Keratinocyte (primary cell): ENCODE measurements around the gene MPPED1. TPM values are rescaled to one million over a fixed set of nuclear protein-coding genes. Genes with fewer than 3 reads are reported as not detected.

Experiments
- DNase-seq: peaks from one replicate; pipeline ENCODE4 v3.0.0-alpha.2; 2011; ENCODE audit warnings: low read depth, missing footprints, low spot score
- FAIRE-seq: peaks from 2 replicates; lab custom pipeline; 2011; peaks lifted over from hg19 to GRCh38; lab: Jason Lieb, UNC
- H2AFZ ChIP-seq: 2 replicates; pipeline ENCODE4 v1.6.0; 2012; ENCODE audit warnings: low read length, control low read depth, inconsistent platforms; ENCODE audit not compliant: control insufficient read depth
- H3K27ac ChIP-seq: 2 replicates; pipeline ENCODE4 v1.5.1; 2011; ENCODE audit warnings: low read length; ENCODE audit not compliant: control insufficient read depth, insufficient read depth
- H3K27me3 ChIP-seq: 3 replicates; pipeline ENCODE4 v1.6.0; 2011; ENCODE audit warnings: low read length; ENCODE audit not compliant: control insufficient read depth, insufficient read depth; ENCODE audit errors: extremely low read depth
- H3K36me3 ChIP-seq, 2 experiments: 2 replicates in 1 of 2; 3 replicates in 1 of 2; pipeline ENCODE4 v1.5.1; 2011; ENCODE audit warnings: low read length in 2 of 2, mild to moderate bottlenecking in 1 of 2; ENCODE audit not compliant: control insufficient read depth in 2 of 2, insufficient read depth in 2 of 2; ENCODE audit errors: extremely low read depth in 1 of 2
- H3K4me1 ChIP-seq: 3 replicates; pipeline ENCODE4 v1.5.1; 2011; ENCODE audit warnings: low read length; ENCODE audit not compliant: control insufficient read depth, insufficient read depth; ENCODE audit errors: extremely low read depth
- H3K4me2 ChIP-seq: 3 replicates; pipeline ENCODE4 v1.6.0; 2011; ENCODE audit warnings: low read depth, low read length; ENCODE audit not compliant: control insufficient read depth, insufficient read depth; ENCODE audit errors: extremely low read depth
- H3K4me3 ChIP-seq, 3 experiments: fragments of 200-600 bp in 1 of 3; sonication (generic) in 1 of 3; 2 replicates in 2 of 3; 3 replicates in 1 of 3; pipeline ENCODE4 v1.5.1; 2011 to 2016; ENCODE audit warnings: low read length in 3 of 3, mild to moderate bottlenecking in 3 of 3, control low read depth in 2 of 3, inconsistent platforms in 1 of 3, low read depth in 1 of 3, mixed read lengths in 1 of 3, mixed run types in 1 of 3, moderate library complexity in 1 of 3; ENCODE audit not compliant: control insufficient read depth in 2 of 3, insufficient read depth in 2 of 3; ENCODE audit errors: extremely low read depth in 1 of 3
- H3K79me2 ChIP-seq: 2 replicates; pipeline ENCODE4 v1.6.0; 2012; ENCODE audit warnings: low read length; ENCODE audit not compliant: control insufficient read depth, insufficient read depth
- H3K9ac ChIP-seq: 3 replicates; pipeline ENCODE4 v1.6.0; 2011; ENCODE audit warnings: low read length; ENCODE audit not compliant: control insufficient read depth, insufficient read depth; ENCODE audit errors: extremely low read depth
- H3K9me1 ChIP-seq: 3 replicates; pipeline ENCODE4 v1.6.0; 2011; ENCODE audit warnings: low read length; ENCODE audit not compliant: control insufficient read depth, insufficient read depth; ENCODE audit errors: extremely low read depth
- H3K9me3 ChIP-seq: 2 replicates; pipeline ENCODE4 v1.5.1; 2012; ENCODE audit warnings: low read depth, low read length; ENCODE audit not compliant: control insufficient read depth
- H4K20me1 ChIP-seq: 3 replicates; pipeline ENCODE4 v1.6.0; 2011; ENCODE audit warnings: low read length; ENCODE audit not compliant: control insufficient read depth, insufficient read depth; ENCODE audit errors: extremely low read depth
- CTCF ChIP-seq, 3 experiments: IDR thresholded peaks in 1 of 3; conservative IDR thresholded peaks in 1 of 3; optimal IDR thresholded peaks in 1 of 3; 2 replicates in 2 of 3; 3 replicates in 1 of 3; pipeline versions ENCODE3 to v1.5.1; 2011; ENCODE audit warnings: low read length in 3 of 3, mild to moderate bottlenecking in 3 of 3, moderate library complexity in 2 of 3, control low read depth in 1 of 3, inconsistent platforms in 1 of 3; ENCODE audit not compliant: insufficient read depth in 2 of 3; ENCODE audit errors: extremely low read depth in 1 of 3
- EZH2 ChIP-seq: IDR thresholded peaks from one replicate; pipeline ENCODE4 v1.6.1; 2012; ENCODE audit warnings: inconsistent platforms, mild to moderate bottlenecking, low read length, moderate library complexity
- dilution Hi-C: fragments of 300-500 bp; cut with MboI; formaldehyde crosslinking; loops from one replicate; pipeline ENCODE4 v1.7.0; 2020; ENCODE audit warnings: low sequenced_read_pairs; ENCODE audit not compliant: extremely low pct_ligation_motif_present
- polyA plus RNA-seq, 5 experiments: library from polyadenylated mRNA; depleted of rRNA in 3 of 5; stranded (reverse) in 3 of 5; stranded (forward) in 1 of 5; unstranded in 1 of 5; fragments of >200 nt; gene quantifications; 1 replicate in 1 of 5; 2 replicates in 3 of 5; 3 replicates in 1 of 5; pipeline versions ENCODE4 v1.2.1 to v1.2.3, GENCODE V29; 2011 to 2012; ENCODE audit warnings: missing spikeins in 2 of 5, low read depth in 1 of 5, low replicate concordance in 1 of 5

The MPPED1 gene
- polyA plus RNA-seq, 1 donor (not counting 4 experiments of a cell fraction or from before 2014, with no cell fraction given) = not detected

- TF ChIP-seq CTCF (optimal IDR thresholded peaks at IDR 0.05 in 1 of 3, IDR thresholded peaks at IDR 0.05 in 1 of 3, conservative IDR thresholded peaks at IDR 0.05 in 1 of 3; ENCODE audit: extremely low read depth in 1 of 3, insufficient read depth in 2 of 3, low read length in 3 of 3) = no peak
- TF ChIP-seq EZH2 = no peak
- Histone ChIP-seq H3K27me3 (peaks cover 15% of the 10 kb centered on the region), H3K27ac (no peak overlapping the region), H3K4me2 (no peak overlapping the region), H3K9me3 (no peaks in the 10 kb centered on the region), H3K36me3 (no peaks in the 10 kb centered on the region), H3K4me1 (no peaks in the 10 kb centered on the region), H3K9ac (no peak overlapping the region), H3K4me3 (no peak overlapping the region), H3K79me2 (no peaks in the 10 kb centered on the region), H3K9me1 (no peaks in the 10 kb centered on the region), H2AFZ (no peak overlapping the region), H4K20me1 (no peaks in the 10 kb centered on the region)
- dilution Hi-C loops = no loop called here
- no peak for FAIRE-seq
- DNase-seq = no peak
These were observed 24.0 kb upstream of the MPPED1 start for GRCh38 chr22:43387815-43388214.

GRCh38 chr22:43388420-43388851 is 23.4 kb upstream of the MPPED1 start:
- H3K36me3 ChIP-seq = no peaks in the 10 kb centered on the region
- H3K79me2 ChIP-seq = no peaks in the 10 kb centered on the region
- dilution Hi-C loops = no loop called here
- no peak overlapping the region for H2AFZ ChIP-seq
- no peak overlapping the region for H3K9ac ChIP-seq
- no peak overlapping the region for H3K27ac ChIP-seq
- no peaks in the 10 kb centered on the region for H3K4me1 ChIP-seq
- no peaks in the 10 kb centered on the region for H3K9me1 ChIP-seq
- no peaks in the 10 kb centered on the region for H3K9me3 ChIP-seq
- FAIRE-seq = peak; percentile 13
- DNase-seq = peak; percentile 15
- no peak for TF ChIP-seq EZH2
- peak; percentile 88 to 99 (median 99) for TF ChIP-seq CTCF (optimal IDR thresholded peaks at IDR 0.05 in 1 of 3, IDR thresholded peaks at IDR 0.05 in 1 of 3, conservative IDR thresholded peaks at IDR 0.05 in 1 of 3; ENCODE audit: extremely low read depth in 1 of 3, insufficient read depth in 2 of 3, low read length in 3 of 3)
- peaks cover 15% of the 10 kb centered on the region for H3K27me3 ChIP-seq
- H3K4me3 ChIP-seq = no peak overlapping the region
- no peaks in the 10 kb centered on the region for H4K20me1 ChIP-seq
- no peak overlapping the region for H3K4me2 ChIP-seq
